GM12891 (cell line): Measurements from ENCODE around the gene GIT1.

Experiments
- PAX5 ChIP-seq: IDR thresholded peaks from 2 replicates; pipeline ENCODE4 v1.6.1; 2011; ENCODE audit warnings: low read length, moderate library complexity, mild to moderate bottlenecking; ENCODE audit not compliant: insufficient read depth, severe bottlenecking
- POLR2A ChIP-seq: IDR thresholded peaks from 2 replicates; pipeline ENCODE4 v1.6.1; 2011; ENCODE audit warnings: low read depth, low read length, control low read depth
- POLR2AphosphoS5 ChIP-seq: IDR thresholded peaks from 2 replicates; pipeline ENCODE4 v1.6.1; 2011; ENCODE audit warnings: low read depth, low read length, control low read depth
- POU2F2 ChIP-seq: IDR thresholded peaks from 2 replicates; pipeline ENCODE4 v1.6.1; 2011; ENCODE audit warnings: low read depth, mild to moderate bottlenecking, control low read depth, low read length, moderate library complexity
- TAF1 ChIP-seq: IDR thresholded peaks from 2 replicates; pipeline ENCODE4 v1.6.1; 2011; ENCODE audit warnings: low read depth, low read length, control low read depth

DNA sequence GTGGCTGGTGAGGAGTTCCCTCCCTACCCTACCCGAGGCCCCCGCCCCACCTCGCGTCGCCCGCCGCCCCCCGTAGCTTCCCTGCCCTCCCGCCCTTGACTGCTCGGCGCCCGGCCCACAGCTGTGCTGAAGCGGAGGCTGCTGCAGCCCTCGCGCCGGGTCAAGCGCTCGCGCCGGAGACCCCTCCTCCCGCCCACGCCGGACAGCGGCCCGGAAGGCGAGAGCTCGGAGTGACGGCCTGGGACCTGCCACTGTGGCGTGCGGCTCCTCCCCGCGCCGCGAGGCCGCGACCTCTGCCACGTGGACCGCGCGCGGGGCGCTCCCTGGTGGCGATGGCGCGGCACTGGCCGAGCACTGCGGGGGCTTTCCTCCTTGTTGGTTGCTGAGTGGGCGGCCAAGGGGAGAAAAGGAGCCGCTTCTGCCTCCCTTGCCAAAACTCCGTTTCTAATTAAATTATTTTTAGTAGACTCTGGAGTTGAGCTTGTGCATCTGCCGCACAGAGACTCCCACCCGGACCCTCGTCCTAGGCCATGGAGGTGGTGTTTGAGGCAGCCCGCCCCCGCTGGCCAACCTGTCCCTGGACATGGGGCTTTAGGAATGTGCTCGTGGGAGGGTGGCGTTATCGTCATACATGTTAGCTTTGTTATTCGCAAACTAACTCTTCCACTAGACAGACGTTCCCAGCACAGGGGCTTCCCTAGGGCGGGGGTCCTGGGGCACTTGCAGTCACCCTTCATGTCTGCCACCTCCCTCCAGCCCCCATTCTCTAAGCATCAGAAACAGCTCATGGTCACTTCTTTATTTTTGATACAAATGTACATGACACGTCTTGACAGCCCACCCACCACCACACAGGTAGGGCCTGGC is 16.5 kb downstream of the GIT1 start:
- TF ChIP-seq POLR2AphosphoS5 (no peak), PAX5 (no peak), POLR2A (no peak), TAF1 (no peak), POU2F2 (0 out of 2 replicates have a peak, but pooled peaks have one; percentile 15)
